SU-DHL-6 (cell line): ENCODE measurements around the gene GUCY1A1.

Experiments
- H2AFZ ChIP-seq: fragments of 200-600 bp; sonication (generic); 2 replicates; pipeline ENCODE4 v1.6.1; 2014; ENCODE audit warnings: low read depth, mild to moderate bottlenecking, moderate library complexity, mixed read lengths, antibody characterized with exemption, low read length; ENCODE audit not compliant: severe bottlenecking
- H3F3A ChIP-seq: fragments of 200-600 bp; shearing (Covaris generic); 2 replicates; pipeline ENCODE4 v1.6.0; 2016; ENCODE audit warnings: antibody characterized with exemption, mild to moderate bottlenecking; ENCODE audit not compliant: insufficient read depth
- H3K27ac ChIP-seq: fragments of 200-600 bp; sonication (generic); 2 replicates; pipeline ENCODE4 v1.5.1; 2016; ENCODE audit warnings: low read depth, mild to moderate bottlenecking, low read length, moderate library complexity, mixed read lengths
- H3K27me3 ChIP-seq: fragments of 200-600 bp; sonication (generic), shearing (Covaris generic); 2 replicates; pipeline ENCODE4 v1.6.0; 2014; ENCODE audit warnings: mild to moderate bottlenecking, low read length
- H3K36me3 ChIP-seq: fragments of 200-600 bp; sonication (generic); 2 replicates; pipeline ENCODE4 v1.6.1; 2014; ENCODE audit warnings: mild to moderate bottlenecking, low read length, mixed read lengths
- H3K4me2 ChIP-seq: fragments of 300-600, 200-600 bp; shearing (Covaris generic), sonication (generic); 2 replicates; pipeline ENCODE4 v1.6.0; 2014; ENCODE audit warnings: low read length, low read depth, mild to moderate bottlenecking; ENCODE audit not compliant: poor library complexity, severe bottlenecking
- H3K4me3 ChIP-seq: fragments of 200-600 bp; sonication (generic); 2 replicates; pipeline ENCODE4 v1.5.1; 2014; ENCODE audit warnings: antibody characterized with exemption, low read length, mild to moderate bottlenecking, mixed read lengths; ENCODE audit not compliant: insufficient read depth, poor library complexity, severe bottlenecking
- H3K79me2 ChIP-seq: fragments of 200-600 bp; sonication (generic); 2 replicates; pipeline ENCODE4 v1.6.1; 2014; ENCODE audit warnings: mild to moderate bottlenecking, low read length, moderate library complexity; ENCODE audit not compliant: insufficient read depth
- H3K9ac ChIP-seq: fragments of 200-600 bp; sonication (generic); 2 replicates; pipeline ENCODE4 v1.7.0; 2014; ENCODE audit warnings: mild to moderate bottlenecking, low read length
- H3K9me2 ChIP-seq: fragments of 200-600 bp; sonication (generic); replicated peaks from 2 replicates; pipeline ENCODE4 v1.6.1; 2014; ENCODE audit warnings: low read length; ENCODE audit not compliant: insufficient read depth
- H3K9me3 ChIP-seq: fragments of 200-600 bp; sonication (generic); 2 replicates; pipeline ENCODE4 v1.6.1; 2014; ENCODE audit warnings: low read length, mixed read lengths; ENCODE audit not compliant: insufficient read depth
- H4K20me1 ChIP-seq: fragments of 200-600 bp; sonication (generic); 2 replicates; pipeline ENCODE4 v1.6.1; 2014; ENCODE audit warnings: low read depth, mild to moderate bottlenecking, antibody characterized with exemption, low read length, moderate library complexity, mixed read lengths
- CTCF ChIP-seq: fragments of 200-600 bp; sonication (generic); IDR thresholded peaks from one replicate; pipeline ENCODE4 v1.5.1; 2017; ENCODE audit warnings: antibody characterized with exemption, mild to moderate bottlenecking, low read length, moderate library complexity; ENCODE audit not compliant: insufficient read depth, poor library complexity, severe bottlenecking
- EZH2phosphoT487 ChIP-seq: fragments of 200-600 bp; sonication (generic), shearing (Covaris generic); conservative IDR thresholded peaks from 2 replicates; pipeline ENCODE4 v1.6.1; 2018; ENCODE audit warnings: mild to moderate bottlenecking, antibody characterized with exemption, low read length, moderate library complexity, mixed read lengths

Gene GUCY1A1

GRCh38 chr4:155665054-155665453 is 1.6 kb upstream of the GUCY1A1 start:
- no peak overlapping the region for H3K4me2 ChIP-seq
- H3K9me3 ChIP-seq, result no peaks in the 10 kb centered on the region
- no peaks in the 10 kb centered on the region for H3K36me3 ChIP-seq
- H2AFZ ChIP-seq, result no peak overlapping the region
- H3K27ac ChIP-seq, result no peak overlapping the region
- no peak overlapping the region for H3K9ac ChIP-seq
- no peaks in the 10 kb centered on the region for H4K20me1 ChIP-seq
- no peaks in the 10 kb centered on the region for H3K9me2 ChIP-seq
- no peak for TF ChIP-seq EZH2phosphoT487
- no peak for TF ChIP-seq CTCF
- H3F3A ChIP-seq, result no peaks in the 10 kb centered on the region
- no peaks in the 10 kb centered on the region for H3K79me2 ChIP-seq
- no peak overlapping the region for H3K4me3 ChIP-seq
- no peaks in the 10 kb centered on the region for H3K27me3 ChIP-seq

GRCh38 chr4:155667222-155667567 is 547 bp downstream of the GUCY1A1 start:
- Histone ChIP-seq H4K20me1 (no peaks in the 10 kb centered on the region), H3K9me3 (no peaks in the 10 kb centered on the region), H3K9ac (no peak overlapping the region), H3K27me3 (no peaks in the 10 kb centered on the region), H3F3A (no peaks in the 10 kb centered on the region), H3K4me2 (no peak overlapping the region), H3K9me2 (no peaks in the 10 kb centered on the region), H3K36me3 (no peaks in the 10 kb centered on the region), H3K79me2 (no peaks in the 10 kb centered on the region), H3K27ac (no peak overlapping the region), H3K4me3 (no peak overlapping the region), H2AFZ (no peak overlapping the region)
- TF ChIP-seq CTCF (no peak), EZH2phosphoT487 (no peak)

GRCh38 chr4:155667568-155668511 is 1.2 kb downstream of the GUCY1A1 start:
- H3K79me2 ChIP-seq, result no peaks in the 10 kb centered on the region
- H3K4me2 ChIP-seq, result no peak overlapping the region
- no peaks in the 10 kb centered on the region for H3K9me2 ChIP-seq
- H2AFZ ChIP-seq, result no peak overlapping the region
- H3K36me3 ChIP-seq, result no peaks in the 10 kb centered on the region
- H3K9ac ChIP-seq, result no peak overlapping the region
- H3K27me3 ChIP-seq, result no peaks in the 10 kb centered on the region
- H3F3A ChIP-seq, result no peaks in the 10 kb centered on the region
- H3K27ac ChIP-seq, result no peak overlapping the region
- no peaks in the 10 kb centered on the region for H4K20me1 ChIP-seq
- no peak overlapping the region for H3K4me3 ChIP-seq
- H3K9me3 ChIP-seq, result no peaks in the 10 kb centered on the region
- TF ChIP-seq EZH2phosphoT487 (no peak), CTCF (no peak)
